ENCODE data around the gene GRIN2C.

DNA sequence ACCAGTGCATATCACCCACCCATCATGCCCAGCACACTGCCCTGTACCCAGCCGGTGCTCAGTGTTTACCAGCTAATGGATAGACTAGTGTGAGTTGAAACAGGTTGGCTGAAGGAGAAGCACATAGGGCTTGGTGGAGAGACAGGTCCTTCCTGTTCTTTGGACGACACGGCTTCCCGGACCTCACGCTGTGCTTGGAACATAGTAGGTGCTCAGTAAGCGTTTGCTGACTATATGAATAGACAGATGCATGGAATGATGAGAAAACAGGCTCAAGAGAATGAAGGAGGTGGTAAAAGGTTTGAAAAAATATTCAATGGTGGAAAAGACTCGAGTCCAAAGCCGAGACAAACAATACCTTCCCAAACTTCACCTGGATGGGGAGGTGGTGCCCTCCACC, 40.5 kb upstream of the GRIN2C start:
- TF ChIP-seq GATA2 (IDR thresholded peaks at IDR 0.05; ENCODE audit: insufficient read depth, insufficient read length, low read depth, low read length) = no peak
- TF ChIP-seq, protein P1, sequence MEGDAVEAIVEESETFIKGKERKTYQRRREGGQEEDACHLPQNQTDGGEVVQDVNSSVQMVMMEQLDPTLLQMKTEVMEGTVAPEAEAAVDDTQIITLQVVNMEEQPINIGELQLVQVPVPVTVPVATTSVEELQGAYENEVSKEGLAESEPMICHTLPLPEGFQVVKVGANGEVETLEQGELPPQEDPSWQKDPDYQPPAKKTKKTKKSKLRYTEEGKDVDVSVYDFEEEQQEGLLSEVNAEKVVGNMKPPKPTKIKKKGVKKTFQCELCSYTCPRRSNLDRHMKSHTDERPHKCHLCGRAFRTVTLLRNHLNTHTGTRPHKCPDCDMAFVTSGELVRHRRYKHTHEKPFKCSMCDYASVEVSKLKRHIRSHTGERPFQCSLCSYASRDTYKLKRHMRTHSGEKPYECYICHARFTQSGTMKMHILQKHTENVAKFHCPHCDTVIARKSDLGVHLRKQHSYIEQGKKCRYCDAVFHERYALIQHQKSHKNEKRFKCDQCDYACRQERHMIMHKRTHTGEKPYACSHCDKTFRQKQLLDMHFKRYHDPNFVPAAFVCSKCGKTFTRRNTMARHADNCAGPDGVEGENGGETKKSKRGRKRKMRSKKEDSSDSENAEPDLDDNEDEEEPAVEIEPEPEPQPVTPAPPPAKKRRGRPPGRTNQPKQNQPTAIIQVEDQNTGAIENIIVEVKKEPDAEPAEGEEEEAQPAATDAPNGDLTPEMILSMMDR (IDR thresholded peaks at IDR 0.05; ENCODE audit: extremely low read depth in 1 of 2, insufficient read depth in 1 of 2, low read depth in 1 of 2, low read length in 2 of 2) = no peak
- TF ChIP-seq, protein P2, sequence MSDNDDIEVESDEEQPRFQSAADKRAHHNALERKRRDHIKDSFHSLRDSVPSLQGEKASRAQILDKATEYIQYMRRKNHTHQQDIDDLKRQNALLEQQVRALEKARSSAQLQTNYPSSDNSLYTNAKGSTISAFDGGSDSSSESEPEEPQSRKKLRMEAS (IDR thresholded peaks at IDR 0.05; ENCODE audit: insufficient read depth, insufficient read length) = no peak
- TF ChIP-seq POLR2A (IDR thresholded peaks at IDR 0.05; ENCODE audit: low read depth, low read length) = no peak
